ENCODE data around the gene RELT. TPM values are rescaled to one million over a fixed set of nuclear protein-coding genes. Genes with fewer than 3 reads are reported as not detected.

The RELT gene
- total and polyA plus RNA-seq, 7 donors = 0.28 to 9.3 (median 1.1) TPM

DNA sequence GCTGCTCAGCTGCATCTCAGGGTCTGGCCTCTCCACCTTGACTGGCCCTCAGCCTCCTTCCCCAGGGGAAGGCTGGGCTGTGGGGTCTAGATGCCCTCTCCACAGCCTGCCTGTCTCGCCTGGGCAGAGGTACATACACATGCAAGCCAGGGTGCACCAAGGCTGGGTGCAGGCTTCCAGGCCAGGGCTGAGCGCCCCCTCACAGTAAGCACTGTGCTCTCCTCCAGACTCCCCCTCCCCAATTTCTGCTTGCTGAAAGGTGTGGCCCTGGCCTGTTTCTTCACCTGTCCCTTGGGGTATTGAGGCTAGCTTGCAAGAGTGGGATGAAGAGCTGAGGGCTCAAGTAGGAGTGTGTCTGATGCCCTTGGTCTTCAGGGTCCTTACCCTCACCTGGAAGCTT is 22.5 kb downstream of the RELT start:
- no peaks in the 10 kb centered on the region for H3K27me3 ChIP-seq
- H3K36me3 ChIP-seq = peaks cover 0 to 6% (median 0%) of the 10 kb centered on the region in 4 donors
- WGBS, 2 donors = 97 to 98% methylated on average over 2 of the region's 2 CpGs
- DNase-seq = no peak
- TF ChIP-seq POLR2AphosphoS5 (IDR thresholded peaks at IDR 0.05) = no peak
- TF ChIP-seq POLR2A (IDR thresholded peaks at IDR 0.05) = no peak
- TF ChIP-seq EP300 (IDR thresholded peaks at IDR 0.05) = no peak
- no peak for TF ChIP-seq CTCF (IDR thresholded peaks at IDR 0.05)
- no peak overlapping the region for H3K4me3 ChIP-seq
- no peaks in the 10 kb centered on the region for H3K9me3 ChIP-seq
- no peak overlapping the region for H3K27ac ChIP-seq
- H3K4me1 ChIP-seq = no peaks in the 10 kb centered on the region
- intact Hi-C loops (cut with DNase I) = no loop called here

GRCh38 chr11:73399159-73399590 is 23.0 kb downstream of the RELT start:
- DNase-seq = peak; percentile 59
- Histone ChIP-seq H3K27ac (no peak overlapping the region), H3K36me3 (peaks cover 0 to 6% (median 0%) of the 10 kb centered on the region in 4 donors), H3K4me3 (no peak overlapping the region), H3K4me1 (peaks cover 0 to 2% (median 0%) of the 10 kb centered on the region in 4 donors), H3K27me3 (no peaks in the 10 kb centered on the region), H3K9me3 (no peaks in the 10 kb centered on the region)
- 85 to 88% methylated on average over 6 of the region's 6 CpGs for WGBS, 2 donors
- intact Hi-C loops (cut with DNase I) = no loop called here
- TF ChIP-seq CTCF (IDR thresholded peaks at IDR 0.05) = no peak

DNA sequence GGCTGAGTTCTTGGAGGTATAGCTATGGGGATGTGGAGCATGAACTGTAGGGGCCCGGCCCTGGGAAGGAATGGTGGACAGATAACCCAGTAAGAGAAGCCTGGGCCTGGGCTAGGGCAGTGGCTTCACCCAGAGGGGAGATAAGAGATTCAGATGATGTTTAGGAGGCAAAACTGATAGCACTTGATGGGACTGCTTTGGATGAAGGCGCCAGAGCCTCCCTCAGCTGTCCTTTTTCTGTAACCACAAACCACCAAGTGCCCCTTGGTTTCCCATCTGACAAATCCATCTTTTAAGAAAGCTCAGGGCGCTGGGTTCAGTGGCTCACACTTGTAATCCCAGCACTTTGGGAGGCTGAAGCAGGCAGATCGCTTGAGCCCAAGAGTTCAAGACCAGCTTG is 23.4 kb downstream of the RELT start:
- TF ChIP-seq POLR2AphosphoS5 (IDR thresholded peaks at IDR 0.05) = no peak
- Histone ChIP-seq H3K36me3 (peaks cover 0 to 6% (median under 1%) of the 10 kb centered on the region in 4 donors), H3K27ac (no peak overlapping the region), H3K4me3 (no peak overlapping the region), H3K4me1 (peaks cover 0 to 7% (median 0%) of the 10 kb centered on the region in 4 donors), H3K9me3 (no peaks in the 10 kb centered on the region), H3K27me3 (no peaks in the 10 kb centered on the region)
- 79 to 94% methylated on average over 4 of the region's 4 CpGs for WGBS, 2 donors
- no peak for DNase-seq
- intact Hi-C loops (cut with DNase I) = no loop called here

DNA sequence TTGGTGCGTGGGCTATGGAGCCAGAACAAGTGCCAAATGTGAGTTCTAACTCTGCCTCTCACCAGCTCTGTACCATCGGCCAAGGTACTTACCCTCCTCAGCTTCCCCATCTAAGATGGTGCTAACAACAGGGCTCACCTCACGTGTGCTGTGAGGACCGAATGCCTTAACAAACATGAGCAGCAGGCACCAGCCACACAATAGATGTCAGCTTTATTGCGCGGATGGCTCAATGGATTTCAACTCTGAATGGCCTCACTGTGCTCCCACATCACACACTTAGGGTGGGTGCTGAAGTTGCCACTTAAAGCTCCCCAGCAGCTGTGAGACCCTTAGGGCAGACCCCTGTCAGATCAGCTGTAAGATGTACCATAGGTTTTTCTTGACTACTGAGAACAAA is 24.1 kb downstream of the RELT start:
- no peak for DNase-seq
- no peak overlapping the region for H3K27ac ChIP-seq
- H3K4me1 ChIP-seq = peaks cover 0 to 7% (median 0%) of the 10 kb centered on the region in 4 donors
- H3K27me3 ChIP-seq = no peaks in the 10 kb centered on the region
- TF ChIP-seq POLR2A (IDR thresholded peaks at IDR 0.05) = no peak
- TF ChIP-seq CTCF (IDR thresholded peaks at IDR 0.05) = no peak
- no peak for TF ChIP-seq POLR2AphosphoS5 (IDR thresholded peaks at IDR 0.05)
- TF ChIP-seq EP300 (IDR thresholded peaks at IDR 0.05) = no peak
- H3K9me3 ChIP-seq = no peaks in the 10 kb centered on the region
- intact Hi-C loops (cut with DNase I) = no loop called here
- WGBS, 2 donors = 95% methylated on average over 6 of the region's 6 CpGs
- no peak overlapping the region for H3K4me3 ChIP-seq
- peaks cover 0 to 12% (median 2%) of the 10 kb centered on the region in 4 donors for H3K36me3 ChIP-seq

GRCh38 chr11:73401217-73401923 is 25.2 kb downstream of the RELT start:
- no peak for DNase-seq
- Histone ChIP-seq H3K4me1 (peaks cover 0 to 7% (median 0%) of the 10 kb centered on the region in 4 donors), H3K9me3 (no peaks in the 10 kb centered on the region), H3K27ac (no peak overlapping the region), H3K4me3 (no peak overlapping the region), H3K27me3 (no peaks in the 10 kb centered on the region), H3K36me3 (peaks cover 0 to 23% (median 5%) of the 10 kb centered on the region in 4 donors)
- no peak for TF ChIP-seq CTCF (IDR thresholded peaks at IDR 0.05)
- TF ChIP-seq EP300 (IDR thresholded peaks at IDR 0.05) = no peak
- WGBS, 2 donors = 90 to 92% methylated on average over 3 of the region's 3 CpGs
- intact Hi-C loops (cut with DNase I) = no loop called here
